HG03045 (cell line): Measurements from ENCODE around the gene KLHL8.

Source experiments
- ATAC-seq: cut with Tn5 transposase; IDR thresholded peaks from one replicate; pipeline ENCODE4 v1.9.1; 2021; ENCODE audit warnings: mild to moderate bottlenecking, moderate library complexity; ENCODE audit not compliant: unreplicated experiment

KLHL8 gene

DNA sequence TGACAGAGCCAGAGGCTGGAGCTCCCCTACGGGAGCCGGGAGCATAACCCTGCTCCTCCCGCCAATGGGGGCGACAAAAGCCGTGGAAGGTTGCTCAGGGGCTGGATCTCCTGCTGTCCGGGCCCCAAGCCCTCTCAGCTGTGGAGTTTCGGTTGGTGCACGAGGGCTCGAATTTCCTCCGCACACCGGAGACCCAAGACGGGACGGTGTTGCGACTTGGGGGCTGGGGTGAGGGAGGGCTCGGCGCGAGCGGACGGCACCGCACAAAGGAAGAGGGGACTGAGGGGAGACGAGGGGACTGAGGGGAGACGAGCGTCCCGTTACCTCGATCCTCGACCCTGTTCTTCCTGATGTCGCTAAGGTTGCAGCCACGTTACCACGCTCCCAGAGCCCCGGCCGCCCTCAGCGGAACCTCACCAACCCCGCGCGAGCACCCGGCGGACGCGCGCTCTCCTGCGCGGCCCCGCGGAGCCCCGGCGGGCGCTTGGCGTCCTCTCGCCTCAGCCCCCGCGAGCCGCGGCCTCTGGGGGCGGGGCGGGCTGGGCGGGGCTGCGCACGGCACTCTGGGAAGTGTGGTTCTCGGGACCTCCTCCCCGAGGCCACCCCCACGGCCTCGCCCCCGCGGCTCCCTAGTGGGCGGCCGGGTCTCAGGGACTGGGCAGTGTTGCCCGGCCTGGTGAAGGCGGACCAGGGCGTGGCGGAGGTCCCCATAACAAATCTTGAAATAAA lies at the start of gene KLHL8:
KLHL8 (minus strand) TSS at position 525 of the 729 bp plus-strand sequence. CDS start 25,079 bp downstream, outside the sequence.
- peak; percentile 93 for ATAC-seq

DNA sequence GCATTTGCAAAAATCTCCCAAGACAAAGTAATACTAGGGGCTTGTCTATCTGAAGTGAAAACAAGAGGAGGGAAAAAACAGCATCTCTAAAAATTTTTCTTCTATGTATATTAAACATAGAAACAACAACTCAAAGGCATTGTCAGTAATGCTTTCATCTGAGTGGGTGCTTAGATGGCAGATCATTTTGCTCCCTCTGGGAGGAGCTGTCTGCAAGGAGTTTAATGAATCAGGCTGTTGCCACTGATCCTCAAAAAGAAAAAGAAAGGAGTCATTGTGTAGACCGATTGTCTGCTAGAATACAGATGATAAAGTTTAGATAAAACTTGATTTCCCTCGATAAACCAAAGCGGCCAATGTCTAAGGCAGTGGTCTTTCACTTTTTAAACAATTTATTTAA lies 49.7 kb upstream of the KLHL8 start:
- ATAC-seq = no peak

DNA sequence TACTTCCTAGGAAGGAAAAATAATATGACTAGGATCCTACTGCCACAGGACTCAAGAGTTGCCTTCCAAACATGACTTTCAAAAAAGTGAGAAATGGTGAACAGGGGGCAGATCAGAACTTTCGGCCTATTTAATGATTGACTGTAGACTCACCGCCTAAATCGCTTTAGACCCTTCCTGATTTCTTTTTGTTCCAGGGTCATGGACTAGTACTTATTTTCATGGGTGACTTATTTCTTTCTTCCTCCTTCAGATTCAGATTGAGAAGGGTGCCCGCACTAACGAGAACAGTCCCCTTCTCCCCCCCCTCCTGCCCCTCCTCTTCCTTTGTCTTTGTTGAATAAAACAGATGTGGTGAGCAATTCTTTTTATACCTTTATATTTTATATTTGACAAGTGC lies 48.0 kb upstream of the KLHL8 start:
- ATAC-seq = no peak

DNA sequence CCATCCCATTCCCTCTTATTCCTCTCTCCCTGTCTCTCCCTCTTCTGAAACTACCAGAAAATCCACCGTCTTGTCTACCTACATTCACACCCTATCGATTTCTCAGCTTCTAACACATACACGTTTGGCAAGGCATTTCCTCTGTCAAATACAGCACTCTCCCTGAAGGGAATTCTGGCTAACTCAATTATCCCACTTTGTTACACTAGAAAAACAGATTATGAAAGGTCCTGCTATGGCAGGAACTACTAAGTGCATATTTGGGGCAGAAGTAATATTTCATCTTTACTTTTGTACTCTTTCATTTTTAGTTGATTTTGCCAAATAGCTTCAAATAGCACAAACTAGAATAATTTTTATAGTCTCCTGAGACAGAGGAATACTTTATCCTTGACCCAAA lies 46.6 kb upstream of the KLHL8 start:
- ATAC-seq = no peak

- no peak for ATAC-seq
Observed at GRCh38 chr4:87262886-87263285, 42.5 kb upstream of the KLHL8 start.

DNA sequence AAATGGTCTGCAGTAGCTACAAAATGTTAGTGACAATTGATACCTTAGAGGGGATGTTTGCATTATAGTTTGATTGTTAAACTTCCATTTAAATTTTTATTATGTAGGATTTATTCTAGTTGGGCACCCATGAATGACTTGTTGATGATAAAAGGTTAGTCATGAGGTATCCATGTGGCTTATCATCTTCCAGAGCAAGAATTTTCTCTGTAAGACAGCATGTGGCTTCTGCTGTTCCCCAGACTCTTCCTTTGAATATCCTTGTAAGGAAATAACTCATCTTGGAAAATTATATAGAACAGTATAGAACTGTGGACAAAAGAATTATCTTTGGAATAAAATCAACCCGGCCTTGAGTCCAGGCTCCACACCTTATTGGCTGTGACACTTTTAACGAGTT lies 40.1 kb upstream of the KLHL8 start:
- ATAC-seq = no peak

DNA sequence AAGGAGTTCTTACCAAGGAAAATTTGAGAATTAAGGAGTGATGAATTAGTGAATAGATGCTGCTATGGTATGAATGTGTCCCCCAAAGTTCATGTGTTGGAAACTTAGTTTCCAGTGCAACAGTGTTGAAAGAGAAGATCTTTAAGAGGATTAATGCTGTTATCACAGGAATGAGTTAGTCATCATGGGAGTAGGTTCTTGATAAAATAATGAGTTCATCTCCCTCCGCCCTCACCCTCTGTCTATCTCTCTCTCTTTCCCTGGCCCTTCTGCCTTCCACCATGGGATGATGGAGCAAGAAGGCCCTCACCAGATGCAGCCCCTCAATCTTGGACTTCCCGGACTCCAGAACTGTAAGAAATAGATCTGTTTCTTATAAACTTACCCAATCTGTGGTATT lies 38.3 kb upstream of the KLHL8 start:
- no peak for ATAC-seq

- ATAC-seq = no peak
Observed at GRCh38 chr4:87257523-87257922, 37.1 kb upstream of the KLHL8 start.

DNA sequence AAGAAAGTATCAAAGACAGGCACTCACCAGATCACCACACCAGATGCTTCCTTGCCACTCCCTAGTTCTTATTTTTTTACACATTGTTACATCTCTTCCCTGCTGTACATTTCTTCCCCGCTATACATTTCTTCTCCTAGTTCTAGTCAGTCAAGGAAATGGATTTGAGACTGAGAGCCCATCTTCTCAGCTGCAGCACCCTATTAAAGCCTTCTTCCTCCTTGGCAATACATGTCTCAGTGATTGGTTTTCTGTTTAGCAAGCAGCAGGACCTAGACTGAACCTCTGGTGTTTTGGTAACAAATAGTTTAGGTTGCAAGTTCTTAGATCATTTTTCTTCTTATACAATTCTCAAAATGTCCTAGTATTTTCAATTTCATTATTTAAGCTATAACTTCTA lies 35.3 kb upstream of the KLHL8 start:
- ATAC-seq = no peak

DNA sequence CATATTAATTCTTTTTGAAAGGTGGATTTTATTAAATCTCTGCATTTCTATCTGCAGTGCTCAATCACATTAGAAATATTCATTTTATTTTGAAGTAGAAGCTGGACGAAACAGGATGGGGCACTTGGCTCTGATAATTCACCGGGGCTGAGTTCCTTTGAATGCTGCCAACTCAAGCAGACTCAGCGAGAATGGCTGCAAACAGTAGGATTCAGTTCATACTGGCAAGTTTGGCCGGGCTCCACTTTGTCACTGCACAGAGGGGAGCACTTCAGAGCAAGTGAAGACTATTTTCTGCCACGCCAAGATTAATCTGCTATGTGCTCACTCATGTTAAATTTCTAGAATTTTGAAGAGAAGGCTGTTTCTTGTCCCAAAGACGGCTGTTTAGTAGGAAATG lies 30.7 kb upstream of the KLHL8 start:
- ATAC-seq = no peak

DNA sequence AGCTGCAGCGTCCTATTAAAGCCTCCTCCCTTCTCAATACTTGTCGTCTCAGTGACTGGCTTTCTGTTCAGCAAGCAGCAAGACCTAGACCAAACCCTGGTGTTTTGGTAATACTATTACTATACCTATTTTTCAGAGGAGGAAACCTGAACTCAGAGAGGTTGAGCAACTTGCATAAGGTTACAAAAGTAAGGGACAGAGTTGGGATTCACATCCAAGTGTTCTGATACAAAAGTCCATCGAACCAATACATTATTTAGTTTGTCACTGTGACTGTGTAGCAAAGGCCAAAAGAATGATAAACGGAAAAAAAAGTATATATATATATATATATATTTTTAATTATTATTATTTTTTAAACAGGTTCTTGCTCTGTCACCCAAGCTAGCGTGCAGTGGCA lies 29.9 kb upstream of the KLHL8 start:
- no peak for ATAC-seq

DNA sequence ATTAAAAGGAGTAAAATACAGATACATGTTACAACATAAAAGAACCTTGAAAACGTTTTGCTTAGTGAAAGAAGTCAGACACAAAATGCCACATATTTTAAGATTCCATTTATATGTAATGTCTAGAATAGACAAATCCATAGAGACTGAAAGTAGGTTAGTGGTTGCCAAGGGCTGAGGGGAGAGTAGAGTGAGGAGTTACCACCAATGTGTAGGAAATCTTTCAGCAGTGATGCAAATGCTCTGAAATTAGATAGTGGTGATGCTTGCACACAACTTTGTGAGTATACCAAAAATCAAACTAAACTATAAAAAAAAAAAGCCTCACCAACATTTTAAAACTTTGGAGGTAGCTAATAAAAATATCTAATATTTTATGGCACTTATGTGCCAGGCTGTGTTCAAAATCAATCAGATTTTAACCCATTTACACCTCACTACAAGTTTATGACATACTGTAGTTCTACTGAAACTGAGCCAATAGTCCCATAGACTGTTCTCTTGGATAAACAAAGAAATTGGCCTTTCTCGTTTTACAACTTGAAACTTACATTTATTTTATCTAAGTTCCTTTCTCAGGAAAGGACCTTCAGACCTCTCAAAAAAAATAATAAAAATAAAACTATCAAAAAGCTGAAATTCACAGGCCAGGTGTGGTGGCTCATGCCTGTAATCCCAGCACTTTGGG lies 29.1 kb upstream of the KLHL8 start:
- ATAC-seq = no peak

GRCh38 chr4:87243426-87244053 lies 23.1 kb upstream of the KLHL8 start:
- no peak for ATAC-seq

GRCh38 chr4:87241336-87241735 lies 20.9 kb upstream of the KLHL8 start:
- ATAC-seq = no peak

DNA sequence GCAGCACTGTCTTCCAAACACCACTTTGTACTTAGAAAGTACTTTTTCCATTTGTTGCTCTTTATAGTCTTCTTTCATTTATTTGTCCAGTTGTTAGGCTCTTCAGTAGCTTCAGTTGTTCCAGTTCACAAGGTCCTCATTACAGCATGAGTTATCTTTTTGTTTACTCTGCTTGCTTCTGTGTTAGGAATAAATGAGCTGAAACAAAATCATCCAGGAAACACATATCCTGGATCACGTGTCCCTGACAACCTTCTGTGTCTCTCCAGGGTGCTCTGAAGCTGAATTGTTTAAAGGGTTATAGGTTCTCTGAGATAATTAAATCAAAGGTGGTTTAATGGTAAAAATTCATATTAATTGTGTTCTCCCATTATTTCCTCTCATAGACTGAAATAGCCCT lies 19.9 kb upstream of the KLHL8 start:
- no peak for ATAC-seq

- no peak for ATAC-seq
Observed at GRCh38 chr4:87239821-87240220, 19.4 kb upstream of the KLHL8 start.

DNA sequence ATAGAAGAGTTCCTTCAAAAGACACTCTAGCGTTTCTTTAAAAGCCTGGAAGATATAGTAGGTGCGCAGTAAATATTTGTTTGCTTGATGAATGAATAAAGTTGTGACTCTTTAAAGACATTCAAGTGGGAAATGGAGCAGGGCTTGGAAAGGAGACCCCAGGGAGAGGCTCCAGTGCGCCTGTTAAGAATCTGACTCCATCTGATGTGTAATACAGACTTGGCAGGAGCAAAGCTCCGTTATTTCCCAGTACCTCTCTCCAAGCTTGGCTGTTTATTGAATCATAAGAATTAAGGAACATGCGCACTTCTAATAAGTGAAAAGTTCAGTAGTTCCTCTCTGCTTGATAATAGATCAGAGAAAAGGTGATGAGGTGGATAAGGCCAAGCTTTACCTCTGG lies 18.8 kb upstream of the KLHL8 start:
- ATAC-seq = no peak

DNA sequence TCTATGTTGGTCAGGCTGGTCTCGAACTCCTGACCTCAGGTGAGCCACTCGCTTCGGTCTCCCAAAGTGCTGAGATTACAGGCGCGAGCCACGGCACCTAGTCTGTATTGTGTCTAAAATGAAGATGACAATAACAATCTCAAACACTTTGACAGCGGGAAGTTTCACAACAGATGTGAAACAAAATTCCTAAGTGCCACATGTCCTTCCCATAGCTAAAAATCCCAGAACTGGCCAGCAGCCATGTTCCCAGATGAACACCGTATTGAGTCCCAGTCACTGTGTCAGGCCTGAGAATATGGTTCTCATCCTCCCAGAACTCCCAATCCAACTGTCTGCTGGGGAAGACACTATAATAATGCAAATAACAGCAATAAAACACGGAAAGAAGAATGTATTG lies 16.4 kb upstream of the KLHL8 start:
- ATAC-seq = no peak

DNA sequence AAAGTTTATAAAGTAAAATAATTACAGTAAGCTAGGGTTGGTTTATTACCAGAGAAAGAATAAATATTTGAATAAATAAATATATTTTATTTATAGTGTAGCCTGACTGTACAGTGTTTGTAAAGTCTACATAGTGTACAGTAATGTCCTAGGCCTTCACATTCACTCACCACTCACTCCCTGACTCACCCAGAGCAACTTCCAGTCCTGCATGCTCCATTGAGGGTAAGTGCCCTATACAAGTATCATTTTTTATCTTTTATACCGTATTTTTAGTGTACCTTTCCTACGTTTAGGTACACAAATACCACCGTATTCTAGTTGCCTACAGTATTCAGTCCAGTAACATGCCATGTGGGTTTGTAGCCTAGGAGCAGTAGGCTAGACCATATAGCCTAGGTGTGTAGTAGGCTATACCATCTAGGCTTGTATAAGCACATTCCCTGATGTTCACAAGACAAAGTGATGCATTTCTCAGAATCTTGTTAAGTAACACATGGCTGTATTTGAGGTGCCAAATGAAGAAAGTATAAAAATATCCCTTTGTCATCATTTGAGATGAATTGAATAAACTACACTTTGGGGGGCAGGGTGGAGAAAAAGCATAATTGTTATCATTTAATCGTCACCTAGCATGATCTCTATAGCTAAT lies 14.7 kb upstream of the KLHL8 start:
- no peak for ATAC-seq

- no peak for ATAC-seq
Observed at GRCh38 chr4:87232216-87232615, 11.8 kb upstream of the KLHL8 start.

DNA sequence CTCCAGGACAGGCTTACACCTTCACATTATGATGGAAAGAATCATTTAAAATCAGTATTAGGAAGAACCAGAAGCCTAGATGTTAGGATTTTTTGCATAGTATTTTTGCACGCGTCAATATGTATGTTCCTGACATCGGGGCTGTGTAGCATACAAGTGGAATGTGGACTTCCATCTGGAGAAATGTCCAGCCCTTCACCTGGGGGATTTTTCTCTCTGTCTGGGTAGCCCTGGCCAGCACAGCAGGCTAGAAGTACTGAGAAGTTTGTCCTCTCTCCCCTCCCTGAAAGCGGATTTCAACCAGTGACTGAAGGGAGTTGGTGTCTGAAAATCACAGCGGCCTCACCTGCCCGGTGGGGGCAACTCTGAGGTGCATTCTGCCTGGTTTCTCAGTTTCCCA lies 10.4 kb upstream of the KLHL8 start:
- no peak for ATAC-seq

- no peak for ATAC-seq
Observed at GRCh38 chr4:87229979-87230378, 9.6 kb upstream of the KLHL8 start.
